DOHH2 (cell line): ENCODE data around the gene RBM47.

Experiments used
- CTCF ChIP-seq: fragments of 200-600 bp; sonication (generic); IDR thresholded peaks from one replicate; pipeline ENCODE4 v1.5.1; 2014; ENCODE audit warnings: antibody characterized with exemption, mild to moderate bottlenecking, low read depth, low read length; ENCODE audit not compliant: poor library complexity, severe bottlenecking
- EZH2phosphoT487 ChIP-seq: fragments of 200-600 bp; sonication (generic); IDR thresholded peaks from 2 replicates; pipeline ENCODE4 v1.6.1; 2017; ENCODE audit warnings: borderline replicate concordance, mild to moderate bottlenecking, antibody characterized with exemption, low read length, moderate library complexity, mixed read lengths

GRCh38 chr4:40502220-40502619 lies 127.4 kb downstream of the RBM47 start:
- TF ChIP-seq CTCF (no peak), EZH2phosphoT487 (no peak)
